ENCODE results near the gene KRTAP12-1. TPM values are rescaled to one million over a fixed set of nuclear protein-coding genes. Genes with fewer than 3 reads are reported as not detected.
"Not testable (repeated sequence)": the region's sequence is repeated elsewhere in the genome, so short reads cannot be mapped to it uniquely, and the experiment has no call there.

KRTAP12-1 gene
- total and polyA plus RNA-seq, 2 experiments from 2014 or later: not detected

GRCh38 chr21:44670642-44671432 is 11.1 kb downstream of the KRTAP12-1 start:
- no peak for DNase-seq
- H3F3A ChIP-seq (ENCODE audit: insufficient read depth): no peaks in the 10 kb centered on the region
- no peak overlapping the region for H3K27ac ChIP-seq
- no peaks in the 10 kb centered on the region for H3K4me1 ChIP-seq (ENCODE audit: insufficient read depth)
- H3K9me3 ChIP-seq (ENCODE audit: low read depth): no peaks in the 10 kb centered on the region
- in situ Hi-C loops (cut with MboI): no loop called here
- no peak overlapping the region for H2AFZ ChIP-seq
- no peak overlapping the region for H3K4me3 ChIP-seq
- H3K27me3 ChIP-seq (replicated peaks; ENCODE audit: insufficient read depth): peaks cover 16% of the 10 kb centered on the region; the same call in 1 of the 2 replicates
- H3K9me2 ChIP-seq (ENCODE audit: insufficient read depth): no peaks in the 10 kb centered on the region
- no peaks in the 10 kb centered on the region for H3K36me3 ChIP-seq (ENCODE audit: low read depth)
- no peak overlapping the region for H3K4me2 ChIP-seq (ENCODE audit: unreplicated experiment)
- TF ChIP-seq EZH2 (IDR thresholded peaks at IDR 0.05; ENCODE audit: insufficient read depth, poor library complexity, severe bottlenecking) (no peak), EZH2phosphoT487 (IDR thresholded peaks at IDR 0.05; ENCODE audit: insufficient read depth, low read depth) (no peak)
- WGBS, 2 experiments (ENCODE audit: low coverage in 1 of 2, low lambda C conversion rate in 2 of 2, missing lambda C conversion rate in 2 of 2): 19 to 25% methylated on average over 3 of the region's 3 CpGs
- no peak overlapping the region for H3K9ac ChIP-seq
- no peaks in the 10 kb centered on the region for H3K79me2 ChIP-seq (ENCODE audit: insufficient read depth)
- no peaks in the 10 kb centered on the region for H4K20me1 ChIP-seq (ENCODE audit: insufficient read depth)

- Histone ChIP-seq H3K27ac (no peak overlapping the region), H2AFZ (no peak overlapping the region), H3K4me1 (ENCODE audit: insufficient read depth) (no peaks in the 10 kb centered on the region), H3K79me2 (ENCODE audit: insufficient read depth) (no peaks in the 10 kb centered on the region), H3K27me3 (replicated peaks; ENCODE audit: insufficient read depth) (0 out of 2 replicates have a peak, but pooled peaks cover 9% of the 10 kb centered on the region), H3K9ac (no peak overlapping the region), H3K36me3 (ENCODE audit: low read depth) (no peaks in the 10 kb centered on the region), H4K20me1 (ENCODE audit: insufficient read depth) (no peaks in the 10 kb centered on the region), H3F3A (ENCODE audit: insufficient read depth) (no peaks in the 10 kb centered on the region), H3K4me3 (no peak overlapping the region), H3K9me3 (ENCODE audit: low read depth) (no peaks in the 10 kb centered on the region), H3K9me2 (ENCODE audit: insufficient read depth) (no peaks in the 10 kb centered on the region), H3K4me2 (ENCODE audit: unreplicated experiment) (no peak overlapping the region)
- TF ChIP-seq EZH2 (IDR thresholded peaks at IDR 0.05; ENCODE audit: insufficient read depth, poor library complexity, severe bottlenecking) (no peak), EZH2phosphoT487 (IDR thresholded peaks at IDR 0.05; ENCODE audit: insufficient read depth, low read depth) (no peak)
- whole genome bisulfite sequencing, 2 experiments (ENCODE audit: low coverage in 1 of 2, low lambda C conversion rate in 2 of 2, missing lambda C conversion rate in 2 of 2): 5 to 18% methylated on average over 1 of the region's 1 CpG
- DNase-seq: no peak
- in situ Hi-C loops (cut with MboI): no loop called here
These were observed 14.4 kb downstream of the KRTAP12-1 start for GRCh38 chr21:44667612-44668011.

GRCh38 chr21:44666401-44667320 is 15.3 kb downstream of the KRTAP12-1 start, which contains the start of gene KRTAP12-2:
Gene KRTAP12-2 (minus strand): TSS chr21:44666927. CDS start chr21:44666886, 41 bp downstream.
- Histone ChIP-seq H4K20me1 (ENCODE audit: insufficient read depth) (no peaks in the 10 kb centered on the region), H3K9me3 (ENCODE audit: low read depth) (no peaks in the 10 kb centered on the region), H2AFZ (no peak within 1 kb of the TSS), H3K27me3 (replicated peaks; ENCODE audit: insufficient read depth) (0 out of 2 replicates have a peak, but pooled peaks cover 9% of the 10 kb centered on the region), H3K4me2 (ENCODE audit: unreplicated experiment) (no peak within 1 kb of the TSS), H3F3A (ENCODE audit: insufficient read depth) (no peaks in the 10 kb centered on the region), H3K79me2 (ENCODE audit: insufficient read depth) (no peaks in the 10 kb centered on the region), H3K9me2 (ENCODE audit: insufficient read depth) (no peaks in the 10 kb centered on the region), H3K27ac (no peak within 1 kb of the TSS), H3K4me1 (ENCODE audit: insufficient read depth) (no peaks in the 10 kb centered on the region), H3K9ac (no peak within 1 kb of the TSS), H3K4me3 (no peak within 1 kb of the TSS), H3K36me3 (ENCODE audit: low read depth) (no peaks in the 10 kb centered on the region)
- WGBS, 2 experiments (ENCODE audit: low coverage in 1 of 2, low lambda C conversion rate in 2 of 2, missing lambda C conversion rate in 2 of 2): 34 to 38% methylated on average over 19 of the region's 19 CpGs
- DNase-seq: no peak
- TF ChIP-seq EZH2 (IDR thresholded peaks at IDR 0.05; ENCODE audit: insufficient read depth, poor library complexity, severe bottlenecking) (no peak), EZH2phosphoT487 (IDR thresholded peaks at IDR 0.05; ENCODE audit: insufficient read depth, low read depth) (no peak)
- in situ Hi-C loops (cut with MboI): no loop called here

GRCh38 chr21:44664691-44665090 is 17.3 kb downstream of the KRTAP12-1 start:
- in situ Hi-C loops (cut with MboI): no loop called here
- DNase-seq: no peak
- H3K4me1 ChIP-seq (ENCODE audit: insufficient read depth): no peaks in the 10 kb centered on the region

GRCh38 chr21:44661567-44661966 is 20.4 kb downstream of the KRTAP12-1 start:
- DNase-seq, H3K27ac ChIP-seq, H3K9ac ChIP-seq: not testable (repeated sequence)

More at GRCh38 chr21:44664691-44665090, 17.3 kb downstream of the KRTAP12-1 start:
- peaks cover 9% of the 10 kb centered on the region; the same call in 1 of the 2 replicates for H3K27me3 ChIP-seq (replicated peaks; ENCODE audit: insufficient read depth)
- H3K9me3 ChIP-seq (ENCODE audit: low read depth): no peaks in the 10 kb centered on the region
- no peaks in the 10 kb centered on the region for H3K9me2 ChIP-seq (ENCODE audit: insufficient read depth)
- no peaks in the 10 kb centered on the region for H4K20me1 ChIP-seq (ENCODE audit: insufficient read depth)
- no peak overlapping the region for H3K4me3 ChIP-seq
- no peak overlapping the region for H3K9ac ChIP-seq
- 29 to 31% methylated on average over 5 of the region's 5 CpGs for WGBS, 2 experiments (ENCODE audit: low coverage in 1 of 2, low lambda C conversion rate in 2 of 2, missing lambda C conversion rate in 2 of 2)
- no peak for TF ChIP-seq EZH2 (IDR thresholded peaks at IDR 0.05; ENCODE audit: insufficient read depth, poor library complexity, severe bottlenecking)
- no peak for TF ChIP-seq EZH2phosphoT487 (IDR thresholded peaks at IDR 0.05; ENCODE audit: insufficient read depth, low read depth)
- no peak overlapping the region for H3K27ac ChIP-seq
- no peaks in the 10 kb centered on the region for H3K79me2 ChIP-seq (ENCODE audit: insufficient read depth)
- no peaks in the 10 kb centered on the region for H3K36me3 ChIP-seq (ENCODE audit: low read depth)
- no peak overlapping the region for H2AFZ ChIP-seq
- no peak overlapping the region for H3K4me2 ChIP-seq (ENCODE audit: unreplicated experiment)
- no peaks in the 10 kb centered on the region for H3F3A ChIP-seq (ENCODE audit: insufficient read depth)

More at GRCh38 chr21:44661567-44661966, 20.4 kb downstream of the KRTAP12-1 start:
- H3K9me2 ChIP-seq (ENCODE audit: insufficient read depth); H3K4me3 ChIP-seq; H4K20me1 ChIP-seq (ENCODE audit: insufficient read depth); H3F3A ChIP-seq (ENCODE audit: insufficient read depth); H3K79me2 ChIP-seq (ENCODE audit: insufficient read depth); in situ Hi-C loops (cut with MboI); H3K4me1 ChIP-seq (ENCODE audit: insufficient read depth); H2AFZ ChIP-seq; H3K9me3 ChIP-seq (ENCODE audit: low read depth); H3K4me2 ChIP-seq (ENCODE audit: unreplicated experiment); H3K36me3 ChIP-seq (ENCODE audit: low read depth); H3K27me3 ChIP-seq (replicated peaks; ENCODE audit: insufficient read depth): not testable (repeated sequence)
- WGBS, 2 experiments (ENCODE audit: low coverage in 1 of 2, low lambda C conversion rate in 2 of 2, missing lambda C conversion rate in 2 of 2): 31 to 33% methylated on average over 7 of the region's 7 CpGs
